HepG2 (cell line): ENCODE measurements around the gene SFI1. TPM values are rescaled to one million over a fixed set of nuclear protein-coding genes. Genes with fewer than 3 reads are reported as not detected.

ENCODE experiments used
- ATF1 ChIP-seq: IDR thresholded peaks from 2 replicates; pipeline ENCODE4 v1.6.1; 2016; ENCODE audit warnings: mild to moderate bottlenecking, control low read depth
- CBX1 ChIP-seq: IDR thresholded peaks from one replicate; pipeline ENCODE4 v1.6.1; 2016; ENCODE audit warnings: antibody characterized with exemption, low read depth
- CHD2 ChIP-seq: IDR thresholded peaks from 2 replicates; pipeline ENCODE4 v1.6.1; 2011; ENCODE audit warnings: low read depth, low read length, improper control_type of control experiment
- EZH2 ChIP-seq: conservative IDR thresholded peaks from 2 replicates; pipeline ENCODE4 v1.6.1; 2012; ENCODE audit warnings: mild to moderate bottlenecking, low read depth, low read length, moderate library complexity
- MXI1 ChIP-seq: IDR thresholded peaks from 3 replicates; pipeline ENCODE4 v1.6.1; 2012; ENCODE audit warnings: low read depth, low read length, inconsistent platforms, borderline replicate concordance
- NCOA2 ChIP-seq: sonication (generic); formaldehyde crosslinking; IDR thresholded peaks from 2 replicates; pipeline ENCODE4 v1.8.0; 2022; ENCODE audit warnings: inconsistent platforms
- RARA ChIP-seq: IDR thresholded peaks from 2 replicates; pipeline ENCODE4 v1.6.1; 2016; ENCODE audit warnings: missing genetic modification reagents, missing compliant biosample characterization
- RXRB ChIP-seq: IDR thresholded peaks from 2 replicates; pipeline ENCODE4 v1.6.1; 2016; ENCODE audit warnings: borderline replicate concordance, missing genetic modification reagents, missing compliant biosample characterization
- SP2 ChIP-seq: sonication (generic); formaldehyde crosslinking; IDR thresholded peaks from 2 replicates; pipeline ENCODE4 v1.5.1; 2020; ENCODE audit warnings: mild to moderate bottlenecking, missing genetic modification reagents
- TCF12 ChIP-seq, 2 experiments: fragments of 450-650 bp in 1 of 2; sonication (generic) in 1 of 2; formaldehyde crosslinking in 1 of 2; IDR thresholded peaks; 2 replicates each; pipeline versions ENCODE4 v1.6.1 to v1.8.0; 2017 to 2022; ENCODE audit warnings: antibody characterized with exemption in 1 of 2, mild to moderate bottlenecking in 1 of 2, missing genetic modification reagents in 1 of 2, moderate library complexity in 1 of 2
- ZBTB3 ChIP-seq: sonication (generic); formaldehyde crosslinking; IDR thresholded peaks from 2 replicates; pipeline ENCODE4 v1.4.0; 2020; ENCODE audit warnings: low read depth, mild to moderate bottlenecking, moderate library complexity, missing genetic modification reagents, borderline replicate concordance
- ZFY ChIP-seq: sonication (generic); formaldehyde crosslinking; IDR thresholded peaks from 2 replicates; pipeline ENCODE4 v1.4.0; 2020; ENCODE audit warnings: missing genetic modification reagents
- ZNF703 ChIP-seq: sonication (generic); formaldehyde crosslinking; IDR thresholded peaks from 2 replicates; pipeline ENCODE4 v1.5.1; 2020; ENCODE audit warnings: missing genetic modification reagents, mild to moderate bottlenecking, moderate library complexity, borderline replicate concordance
- ZNF775 ChIP-seq: sonication (generic); formaldehyde crosslinking; IDR thresholded peaks from 2 replicates; pipeline ENCODE4 v1.4.0; 2020; ENCODE audit warnings: missing genetic modification reagents, mild to moderate bottlenecking, moderate library complexity, borderline replicate concordance
- ZNF883 ChIP-seq: sonication (generic); formaldehyde crosslinking; IDR thresholded peaks from 2 replicates; pipeline ENCODE4 v1.5.1; 2020; ENCODE audit warnings: mild to moderate bottlenecking, missing genetic modification reagents; ENCODE audit errors: not compliant biosample characterization
- polyA plus RNA-seq, 8 experiments: library from polyadenylated mRNA; depleted of rRNA in 3 of 8; stranded (reverse) in 7 of 8; unstranded in 1 of 8; fragments of >200 nt; fragmentation: Illumina TruSeq in 4 of 8; extraction: Trizol in 4 of 8; gene quantifications; 2 replicates each; pipeline versions ENCODE4 v1.2.1 to v1.2.3, GENCODE V29; 2011 to 2016; ENCODE audit warnings: low read depth in 4 of 8, missing spikeins in 1 of 8, mixed read lengths in 1 of 8; ENCODE audit not compliant: insufficient read depth in 1 of 8
- total RNA-seq, 5 experiments: library from RNA; depleted of rRNA; stranded (reverse); fragments of >200 nt; fragmentation: Illumina TruSeq; extraction: Trizol; gene quantifications; 2 replicates each; pipeline ENCODE4 v1.2.3, GENCODE V29; 2016; ENCODE audit warnings: low read depth in 1 of 5
- TF ChIP-seq, protein P1 (sequence below): IDR thresholded peaks from 2 replicates; pipeline ENCODE4 v1.6.1; 2016; ENCODE audit warnings: low read depth
- TF ChIP-seq, protein P2 (sequence below): sonication (generic); formaldehyde crosslinking; IDR thresholded peaks from 2 replicates; pipeline ENCODE4 v1.4.0; 2020; ENCODE audit warnings: missing genetic modification reagents, borderline replicate concordance
- TF ChIP-seq, protein P3 (sequence below): sonication (generic); formaldehyde crosslinking; IDR thresholded peaks from 2 replicates; pipeline ENCODE4 v1.4.0; 2020; ENCODE audit warnings: missing genetic modification reagents, borderline replicate concordance
- TF ChIP-seq, protein P4 (sequence below): sonication (generic); formaldehyde crosslinking; IDR thresholded peaks from 2 replicates; pipeline ENCODE4 v1.4.0; 2020; ENCODE audit warnings: mild to moderate bottlenecking, missing genetic modification reagents

SFI1 gene
- total and polyA plus RNA-seq, 2 of the 13 experiments (the other 11 are each of a cell fraction or from before 2014, with no cell fraction given): 20.5 to 40.1 TPM

DNA sequence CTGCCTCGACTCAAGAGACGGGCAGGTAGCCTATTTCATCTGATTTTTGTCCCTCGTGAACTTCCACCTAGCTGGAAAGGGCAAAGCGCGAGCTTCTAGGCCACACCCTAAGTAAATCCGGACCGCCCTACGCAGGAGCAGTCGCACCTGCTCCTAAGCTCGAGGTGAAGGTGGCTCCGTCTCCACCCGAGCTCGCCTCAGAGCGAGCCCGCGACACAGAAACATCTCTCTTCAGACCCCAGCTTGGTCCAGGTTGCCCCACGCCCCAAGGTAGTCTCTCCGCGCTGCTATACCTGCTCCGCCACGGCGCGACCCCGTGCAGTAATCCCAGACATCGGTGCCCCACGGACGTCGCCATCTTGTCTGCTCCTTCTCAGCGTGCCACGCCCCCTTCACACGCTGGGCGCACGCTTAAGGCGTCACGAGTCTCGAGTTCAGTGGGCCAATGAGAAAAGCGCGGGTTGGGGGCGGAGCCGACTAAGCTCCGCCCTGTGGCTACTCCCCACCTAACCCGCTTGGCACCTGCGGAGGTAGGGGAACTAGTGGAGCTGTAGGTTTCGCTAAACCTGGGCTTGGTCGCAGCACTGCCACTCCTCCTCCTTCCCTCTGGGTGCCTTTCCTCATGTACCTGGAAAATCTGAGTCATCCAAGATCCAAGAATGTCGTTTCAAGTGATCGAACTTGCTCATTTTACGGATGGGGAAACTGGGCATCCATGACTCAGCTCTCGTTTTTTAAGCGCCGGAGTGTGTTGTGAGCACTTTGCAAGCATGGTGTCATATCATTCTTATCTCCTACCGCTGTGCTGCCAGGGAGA, 165.7 kb downstream of the SFI1 start, which contains the start of gene PISD (continued):
- TF ChIP-seq, protein P1, sequence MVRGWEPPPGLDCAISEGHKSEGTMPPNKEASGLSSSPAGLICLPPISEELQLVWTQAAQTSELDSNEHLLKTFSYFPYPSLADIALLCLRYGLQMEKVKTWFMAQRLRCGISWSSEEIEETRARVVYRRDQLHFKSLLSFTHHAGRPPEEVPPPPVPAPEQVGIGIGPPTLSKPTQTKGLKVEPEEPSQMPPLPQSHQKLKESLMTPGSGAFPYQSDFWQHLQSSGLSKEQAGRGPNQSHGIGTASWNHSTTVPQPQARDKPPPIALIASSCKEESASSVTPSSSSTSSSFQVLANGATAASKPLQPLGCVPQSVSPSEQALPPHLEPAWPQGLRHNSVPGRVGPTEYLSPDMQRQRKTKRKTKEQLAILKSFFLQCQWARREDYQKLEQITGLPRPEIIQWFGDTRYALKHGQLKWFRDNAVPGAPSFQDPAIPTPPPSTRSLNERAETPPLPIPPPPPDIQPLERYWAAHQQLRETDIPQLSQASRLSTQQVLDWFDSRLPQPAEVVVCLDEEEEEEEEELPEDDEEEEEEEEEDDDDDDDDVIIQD (CRISPR knock-in tag): peak; percentile 58; the same call in 1 of the 2 replicates
- TF ChIP-seq, protein P2, sequence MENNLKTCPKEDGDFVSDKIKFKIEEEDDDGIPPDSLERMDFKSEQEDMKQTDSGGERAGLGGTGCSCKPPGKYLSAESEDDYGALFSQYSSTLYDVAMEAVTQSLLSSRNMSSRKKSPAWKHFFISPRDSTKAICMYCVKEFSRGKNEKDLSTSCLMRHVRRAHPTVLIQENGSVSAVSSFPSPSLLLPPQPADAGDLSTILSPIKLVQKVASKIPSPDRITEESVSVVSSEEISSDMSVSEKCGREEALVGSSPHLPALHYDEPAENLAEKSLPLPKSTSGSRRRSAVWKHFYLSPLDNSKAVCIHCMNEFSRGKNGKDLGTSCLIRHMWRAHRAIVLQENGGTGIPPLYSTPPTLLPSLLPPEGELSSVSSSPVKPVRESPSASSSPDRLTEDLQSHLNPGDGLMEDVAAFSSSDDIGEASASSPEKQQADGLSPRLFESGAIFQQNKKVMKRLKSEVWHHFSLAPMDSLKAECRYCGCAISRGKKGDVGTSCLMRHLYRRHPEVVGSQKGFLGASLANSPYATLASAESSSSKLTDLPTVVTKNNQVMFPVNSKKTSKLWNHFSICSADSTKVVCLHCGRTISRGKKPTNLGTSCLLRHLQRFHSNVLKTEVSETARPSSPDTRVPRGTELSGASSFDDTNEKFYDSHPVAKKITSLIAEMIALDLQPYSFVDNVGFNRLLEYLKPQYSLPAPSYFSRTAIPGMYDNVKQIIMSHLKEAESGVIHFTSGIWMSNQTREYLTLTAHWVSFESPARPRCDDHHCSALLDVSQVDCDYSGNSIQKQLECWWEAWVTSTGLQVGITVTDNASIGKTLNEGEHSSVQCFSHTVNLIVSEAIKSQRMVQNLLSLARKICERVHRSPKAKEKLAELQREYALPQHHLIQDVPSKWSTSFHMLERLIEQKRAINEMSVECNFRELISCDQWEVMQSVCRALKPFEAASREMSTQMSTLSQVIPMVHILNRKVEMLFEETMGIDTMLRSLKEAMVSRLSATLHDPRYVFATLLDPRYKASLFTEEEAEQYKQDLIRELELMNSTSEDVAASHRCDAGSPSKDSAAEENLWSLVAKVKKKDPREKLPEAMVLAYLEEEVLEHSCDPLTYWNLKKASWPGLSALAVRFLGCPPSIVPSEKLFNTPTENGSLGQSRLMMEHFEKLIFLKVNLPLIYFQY (CRISPR knock-in tag): no peak
- TF ChIP-seq ZFY (CRISPR knock-in tag): peak; percentile 49; the same call in 1 of the 2 replicates
- TF ChIP-seq, protein P3, sequence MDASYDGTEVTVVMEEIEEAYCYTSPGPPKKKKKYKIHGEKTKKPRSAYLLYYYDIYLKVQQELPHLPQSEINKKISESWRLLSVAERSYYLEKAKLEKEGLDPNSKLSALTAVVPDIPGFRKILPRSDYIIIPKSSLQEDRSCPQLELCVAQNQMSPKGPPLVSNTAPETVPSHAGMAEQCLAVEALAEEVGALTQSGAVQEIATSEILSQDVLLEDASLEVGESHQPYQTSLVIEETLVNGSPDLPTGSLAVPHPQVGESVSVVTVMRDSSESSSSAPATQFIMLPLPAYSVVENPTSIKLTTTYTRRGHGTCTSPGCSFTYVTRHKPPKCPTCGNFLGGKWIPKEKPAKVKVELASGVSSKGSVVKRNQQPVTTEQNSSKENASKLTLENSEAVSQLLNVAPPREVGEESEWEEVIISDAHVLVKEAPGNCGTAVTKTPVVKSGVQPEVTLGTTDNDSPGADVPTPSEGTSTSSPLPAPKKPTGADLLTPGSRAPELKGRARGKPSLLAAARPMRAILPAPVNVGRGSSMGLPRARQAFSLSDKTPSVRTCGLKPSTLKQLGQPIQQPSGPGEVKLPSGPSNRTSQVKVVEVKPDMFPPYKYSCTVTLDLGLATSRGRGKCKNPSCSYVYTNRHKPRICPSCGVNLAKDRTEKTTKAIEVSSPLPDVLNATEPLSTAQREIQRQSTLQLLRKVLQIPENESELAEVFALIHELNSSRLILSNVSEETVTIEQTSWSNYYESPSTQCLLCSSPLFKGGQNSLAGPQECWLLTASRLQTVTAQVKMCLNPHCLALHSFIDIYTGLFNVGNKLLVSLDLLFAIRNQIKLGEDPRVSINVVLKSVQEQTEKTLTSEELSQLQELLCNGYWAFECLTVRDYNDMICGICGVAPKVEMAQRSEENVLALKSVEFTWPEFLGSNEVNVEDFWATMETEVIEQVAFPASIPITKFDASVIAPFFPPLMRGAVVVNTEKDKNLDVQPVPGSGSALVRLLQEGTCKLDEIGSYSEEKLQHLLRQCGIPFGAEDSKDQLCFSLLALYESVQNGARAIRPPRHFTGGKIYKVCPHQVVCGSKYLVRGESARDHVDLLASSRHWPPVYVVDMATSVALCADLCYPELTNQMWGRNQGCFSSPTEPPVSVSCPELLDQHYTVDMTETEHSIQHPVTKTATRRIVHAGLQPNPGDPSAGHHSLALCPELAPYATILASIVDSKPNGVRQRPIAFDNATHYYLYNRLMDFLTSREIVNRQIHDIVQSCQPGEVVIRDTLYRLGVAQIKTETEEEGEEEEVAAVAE (CRISPR knock-in tag): no peak; the same call in 1 of the 2 replicates
- peak; percentile 97 for TF ChIP-seq MXI1
- TF ChIP-seq, protein P4, sequence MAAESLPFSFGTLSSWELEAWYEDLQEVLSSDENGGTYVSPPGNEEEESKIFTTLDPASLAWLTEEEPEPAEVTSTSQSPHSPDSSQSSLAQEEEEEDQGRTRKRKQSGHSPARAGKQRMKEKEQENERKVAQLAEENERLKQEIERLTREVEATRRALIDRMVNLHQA (CRISPR knock-in tag): no peak
- TF ChIP-seq NCOA2 (CRISPR knock-in tag): 0 out of 2 replicates have a peak, but pooled peaks have one; percentile 8
- no peak for TF ChIP-seq ZNF703
- peak; percentile 70 for TF ChIP-seq SP2
- peak; percentile 59 for TF ChIP-seq CBX1
- TF ChIP-seq RXRB (CRISPR knock-in tag): peak; percentile 71
- no peak for TF ChIP-seq CHD2
- TF ChIP-seq EZH2: no peak
- no peak for TF ChIP-seq ZNF883 (CRISPR knock-in tag)
- TF ChIP-seq ATF1: peak; percentile 99
- TF ChIP-seq ZBTB3 (CRISPR knock-in tag): peak; percentile 96
- TF ChIP-seq ZNF775: no peak
- no peak for TF ChIP-seq TCF12 (IDR thresholded peaks at IDR 0.05)
- no peak for TF ChIP-seq TCF12 (CRISPR knock-in tag; IDR thresholded peaks at IDR 0.05)
- peak; percentile 41; the same call in 1 of the 2 replicates for TF ChIP-seq RARA (CRISPR knock-in tag)
